Spleen (tissue), 7 donors: Measurements from ENCODE around the gene TPCN2.

Experiments
- CTCF ChIP-seq, 11 experiments: fragments of 200-600 bp in 7 of 11; fragments of 450-650 bp in 4 of 11; sonication (generic) in 4 of 11; IDR thresholded peaks in 8 of 11; conservative IDR thresholded peaks in 3 of 11; 1 replicate in 7 of 11; 2 replicates in 4 of 11; pipeline versions ENCODE4 v1.4.0 to v1.8.0; 2016 to 2021; ENCODE audit warnings: antibody characterized with exemption in 11 of 11, inconsistent platforms in 4 of 11, mild to moderate bottlenecking in 1 of 11
- POLR2A ChIP-seq, 3 donors: fragments of 450-650 bp; IDR thresholded peaks; one replicate each; pipeline ENCODE4 v1.5.1; 2017; ENCODE audit warnings: antibody characterized with exemption in 3 of 3, mild to moderate bottlenecking in 1 of 3
- POLR2AphosphoS5 ChIP-seq, 3 donors: sonication (generic); formaldehyde crosslinking; IDR thresholded peaks; one replicate each; pipeline ENCODE4 v1.5.1; 2017; ENCODE audit warnings: antibody characterized with exemption in 3 of 3
- donor health status: DM: no; HTN: no; CAD: no; lungs with moderate emphysema.
- donor health status: DM: no; HTN: no; CAD: no.
- donor health status: DM: no; HTN: no; CAD: no.

GRCh38 chr11:69018924-69019323 is 29.8 kb upstream of the TPCN2 start:
- TF ChIP-seq POLR2A (IDR thresholded peaks at IDR 0.05) (no peak), POLR2AphosphoS5 (IDR thresholded peaks at IDR 0.05) (no peak), CTCF (IDR thresholded peaks at IDR 0.05 in 8 of 11, conservative IDR thresholded peaks at IDR 0.05 in 3 of 11) (no peak)
